Osteoblast (primary cell): ENCODE data around the gene KRT33A. TPM values are rescaled to one million over a fixed set of nuclear protein-coding genes. Genes with fewer than 3 reads are reported as not detected.
"Not testable (repeated sequence)": the region's sequence is repeated elsewhere in the genome, so short reads cannot be mapped to it uniquely, and the experiment has no call there.

Source experiments
- DNase-seq: peaks from one replicate; pipeline ENCODE4 v3.0.0; 2011; ENCODE audit warnings: low spot score, mixed read lengths; ENCODE audit not compliant: insufficient read length; ENCODE audit errors: missing footprints
- H2AFZ ChIP-seq: 2 replicates; pipeline ENCODE4 v1.6.0; 2011; ENCODE audit warnings: mild to moderate bottlenecking, low read length
- H3K27ac ChIP-seq: 2 replicates; pipeline ENCODE4 v1.5.1; 2011; ENCODE audit warnings: mild to moderate bottlenecking, low read depth, low read length, moderate library complexity
- H3K27me3 ChIP-seq: 2 replicates; pipeline ENCODE4 v1.6.0; 2012; ENCODE audit warnings: mild to moderate bottlenecking, control low read depth, inconsistent platforms, low read length, moderate library complexity; ENCODE audit not compliant: insufficient read depth
- H3K36me3 ChIP-seq: 2 replicates; pipeline ENCODE4 v1.5.1; 2011; ENCODE audit warnings: mild to moderate bottlenecking, low read length, control low read depth, moderate library complexity; ENCODE audit not compliant: insufficient read depth
- H3K4me1 ChIP-seq: 2 replicates; pipeline ENCODE4 v1.5.1; 2011; ENCODE audit warnings: mild to moderate bottlenecking, low read length, control low read depth, moderate library complexity; ENCODE audit not compliant: insufficient read depth
- H3K4me2 ChIP-seq: 2 replicates; pipeline ENCODE4 v1.6.0; 2011; ENCODE audit warnings: mild to moderate bottlenecking, low read length; ENCODE audit not compliant: insufficient read depth
- H3K4me3 ChIP-seq: fragments of 200-600 bp; sonication (generic); 3 replicates; pipeline ENCODE4 v1.5.1; 2012; ENCODE audit warnings: mild to moderate bottlenecking, low read length, inconsistent platforms; ENCODE audit not compliant: insufficient read depth
- H3K79me2 ChIP-seq: 2 replicates; pipeline ENCODE4 v1.6.0; 2012; ENCODE audit warnings: mild to moderate bottlenecking, low read length, control low read depth, inconsistent platforms; ENCODE audit not compliant: insufficient read depth
- H3K9me3 ChIP-seq: 2 replicates; pipeline ENCODE4 v1.5.1; 2011; ENCODE audit warnings: low read depth, low read length, control low read depth
- H4K20me1 ChIP-seq: 2 replicates; pipeline ENCODE4 v1.6.0; 2012; ENCODE audit warnings: mild to moderate bottlenecking, low read length, control low read depth; ENCODE audit not compliant: insufficient read depth
- CTCF ChIP-seq: IDR thresholded peaks from 2 replicates; pipeline ENCODE4 v1.5.1; 2011; ENCODE audit warnings: mild to moderate bottlenecking, low read depth, low read length, moderate library complexity; ENCODE audit errors: extremely low read depth
- total RNA-seq: library from RNA; depleted of rRNA; stranded (reverse); fragments of >200 nt; gene quantifications from 2 replicates; pipeline ENCODE4 v1.2.3, GENCODE V29; 2012

Gene KRT33A
- total RNA-seq = not detected in 2 replicates

- H3K4me1 ChIP-seq, H3K4me2 ChIP-seq, H3K27me3 ChIP-seq, H3K4me3 ChIP-seq, H2AFZ ChIP-seq, H3K36me3 ChIP-seq, H3K9me3 ChIP-seq, H3K79me2 ChIP-seq, DNase-seq, H4K20me1 ChIP-seq, H3K27ac ChIP-seq: not testable (repeated sequence)
These were observed at the start of gene KRT33A for GRCh38 chr17:41350381-41350878. Gene KRT33A, minus strand, starts transcription at chr17:41350828. Its CDS starts 61 bp downstream, at chr17:41350767.

- Histone ChIP-seq H3K9me3 (no peaks in the 10 kb centered on the region), H3K27ac (no peak within 1 kb of the TSS), H3K4me1 (peaks cover 16% of the 10 kb centered on the region), H2AFZ (peak within 1 kb of the TSS; percentile 25), H3K36me3 (no peaks in the 10 kb centered on the region), H3K27me3 (no peaks in the 10 kb centered on the region), H4K20me1 (no peaks in the 10 kb centered on the region), H3K79me2 (no peaks in the 10 kb centered on the region), H3K4me3 (no peak within 1 kb of the TSS), H3K4me2 (no peak within 1 kb of the TSS)
- DNase-seq = peak; percentile 60
- TF ChIP-seq CTCF = no peak
These were observed 46.5 kb upstream of the KRT33A start, which contains the start of gene KRT31 for GRCh38 chr17:41396996-41397660. Gene KRT31, minus strand, starts transcription at chr17:41397608. Its CDS starts 69 bp downstream, at chr17:41397539.

- no peak for DNase-seq
- Histone ChIP-seq H3K4me1 (peaks cover 15% of the 10 kb centered on the region), H3K27ac (no peak overlapping the region), H3K79me2 (no peaks in the 10 kb centered on the region), H3K4me2 (no peak overlapping the region), H4K20me1 (no peaks in the 10 kb centered on the region), H3K4me3 (no peak overlapping the region), H3K27me3 (no peaks in the 10 kb centered on the region), H3K36me3 (no peaks in the 10 kb centered on the region), H2AFZ (no peak overlapping the region), H3K9me3 (no peaks in the 10 kb centered on the region)
- TF ChIP-seq CTCF = no peak
These were observed 45.7 kb upstream of the KRT33A start for GRCh38 chr17:41396340-41396739.

GRCh38 chr17:41395611-41396010, 45.0 kb upstream of the KRT33A start:
- H3K9me3 ChIP-seq = no peaks in the 10 kb centered on the region
- H3K36me3 ChIP-seq = no peaks in the 10 kb centered on the region
- no peaks in the 10 kb centered on the region for H3K79me2 ChIP-seq
- H2AFZ ChIP-seq = no peak overlapping the region
- peaks cover 15% of the 10 kb centered on the region for H3K4me1 ChIP-seq
- H3K27ac ChIP-seq = no peak overlapping the region
- TF ChIP-seq CTCF = no peak
- no peaks in the 10 kb centered on the region for H4K20me1 ChIP-seq
- no peak overlapping the region for H3K4me3 ChIP-seq
- no peak for DNase-seq
- H3K4me2 ChIP-seq = no peak overlapping the region
- H3K27me3 ChIP-seq = no peaks in the 10 kb centered on the region

GRCh38 chr17:41395044-41395443, 44.4 kb upstream of the KRT33A start:
- not testable (repeated sequence) for H3K79me2 ChIP-seq, H3K27me3 ChIP-seq, H3K4me3 ChIP-seq, H3K36me3 ChIP-seq, H3K4me2 ChIP-seq, H2AFZ ChIP-seq, H4K20me1 ChIP-seq, H3K27ac ChIP-seq, DNase-seq, H3K9me3 ChIP-seq
- peaks cover 15% of the 10 kb centered on the region for H3K4me1 ChIP-seq
